Measurements from ENCODE around the gene C2orf74.
"Not testable (repeated sequence)": the region's sequence is repeated elsewhere in the genome, so short reads cannot be mapped to it uniquely, and the experiment has no call there.

The C2orf74 gene

GRCh38 chr2:61149074-61149473 lies 12.9 kb upstream of the C2orf74 start:
- peaks cover 8% of the 10 kb centered on the region for H3K9me3 Mint-ChIP-seq
- TF ChIP-seq CTCF (IDR thresholded peaks at IDR 0.05; ENCODE audit: unreplicated experiment in 3 of 3), result no peak
- H3K36me3 Mint-ChIP-seq (ENCODE audit: low read depth), result peaks cover 37% of the 10 kb centered on the region
- no peaks in the 10 kb centered on the region for H3K27me3 Mint-ChIP-seq (ENCODE audit: low read depth)
- H3K27ac Mint-ChIP-seq, result peak overlapping the region in 1 of 3 experiments; percentile 52
- H3K4me1 Mint-ChIP-seq, result peaks cover 6% of the 10 kb centered on the region
- H3K4me3 Mint-ChIP-seq, result no peak overlapping the region

- Mint-ChIP-seq H3K27ac (no peak overlapping the region), H3K9me3 (peaks cover 3% of the 10 kb centered on the region), H3K36me3 (ENCODE audit: low read depth) (peaks cover 37% of the 10 kb centered on the region), H3K4me1 (no peaks in the 10 kb centered on the region), H3K27me3 (ENCODE audit: low read depth) (no peaks in the 10 kb centered on the region), H3K4me3 (no peak overlapping the region)
- TF ChIP-seq CTCF (IDR thresholded peaks at IDR 0.05; ENCODE audit: unreplicated experiment in 3 of 3), result no peak
Observed at GRCh38 chr2:61151436-61151835, 10.6 kb upstream of the C2orf74 start.

GRCh38 chr2:61157371-61158003 lies 4.5 kb upstream of the C2orf74 start:
- Mint-ChIP-seq H3K27me3 (ENCODE audit: low read depth) (no peaks in the 10 kb centered on the region), H3K4me1 (no peaks in the 10 kb centered on the region), H3K9me3 (peaks cover 6% of the 10 kb centered on the region), H3K4me3 (no peak overlapping the region), H3K27ac (peak overlapping the region in 1 of 3 experiments; percentile 33), H3K36me3 (ENCODE audit: low read depth) (peaks cover 46% of the 10 kb centered on the region)
- TF ChIP-seq CTCF (IDR thresholded peaks at IDR 0.05; ENCODE audit: unreplicated experiment in 3 of 3), result no peak

- TF ChIP-seq CTCF (IDR thresholded peaks at IDR 0.05; ENCODE audit: unreplicated experiment in 3 of 3), result no peak
Observed at GRCh38 chr2:61158356-61158955, 3.5 kb upstream of the C2orf74 start.

GRCh38 chr2:61162721-61163120 lies 733 bp downstream of the C2orf74 start:
- Mint-ChIP-seq H3K27me3 (ENCODE audit: low read depth) (peaks cover 3% of the 10 kb centered on the region), H3K36me3 (ENCODE audit: low read depth) (peaks cover 64% of the 10 kb centered on the region), H3K4me1 (no peaks in the 10 kb centered on the region), H3K4me3 (no peak overlapping the region), H3K9me3 (peaks cover 6% of the 10 kb centered on the region), H3K27ac (no peak overlapping the region)
- TF ChIP-seq CTCF (IDR thresholded peaks at IDR 0.05; ENCODE audit: unreplicated experiment in 3 of 3), result no peak

More at GRCh38 chr2:61158356-61158955, 3.5 kb upstream of the C2orf74 start:
- peaks cover 53% of the 10 kb centered on the region for H3K36me3 Mint-ChIP-seq (ENCODE audit: low read depth)
- no peaks in the 10 kb centered on the region for H3K4me1 Mint-ChIP-seq
- peaks cover 6% of the 10 kb centered on the region for H3K9me3 Mint-ChIP-seq
- no peak overlapping the region for H3K27ac Mint-ChIP-seq
- no peaks in the 10 kb centered on the region for H3K27me3 Mint-ChIP-seq (ENCODE audit: low read depth)
- H3K4me3 Mint-ChIP-seq, result no peak overlapping the region

GRCh38 chr2:61165082-61165481 lies 3.1 kb downstream of the C2orf74 start:
- not testable (repeated sequence) for H3K27me3 Mint-ChIP-seq (ENCODE audit: low read depth); H3K9me3 Mint-ChIP-seq; H3K4me1 Mint-ChIP-seq; H3K27ac Mint-ChIP-seq; H3K4me3 Mint-ChIP-seq
- peaks cover 53% of the 10 kb centered on the region for H3K36me3 Mint-ChIP-seq (ENCODE audit: low read depth)
